NCI-H345 treated with DMSO at 0.1 percent for 48 hours (cell line): Measurements from ENCODE around the gene STYX.

ENCODE experiments used
- DNase-seq: peaks from one replicate; lab custom pipeline; 2025; ENCODE audit not compliant: unreplicated experiment; lab: John Stamatoyannopoulos, UW

STYX gene, protein sequence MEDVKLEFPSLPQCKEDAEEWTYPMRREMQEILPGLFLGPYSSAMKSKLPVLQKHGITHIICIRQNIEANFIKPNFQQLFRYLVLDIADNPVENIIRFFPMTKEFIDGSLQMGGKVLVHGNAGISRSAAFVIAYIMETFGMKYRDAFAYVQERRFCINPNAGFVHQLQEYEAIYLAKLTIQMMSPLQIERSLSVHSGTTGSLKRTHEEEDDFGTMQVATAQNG

GRCh38 chr14:52729925-52730708 lies at the start of gene STYX:
Gene STYX, plus strand, starts transcription at chr14:52730166. Its CDS starts 309 bp downstream, at chr14:52730475.
- DNase-seq: peak; percentile 92

DNA sequence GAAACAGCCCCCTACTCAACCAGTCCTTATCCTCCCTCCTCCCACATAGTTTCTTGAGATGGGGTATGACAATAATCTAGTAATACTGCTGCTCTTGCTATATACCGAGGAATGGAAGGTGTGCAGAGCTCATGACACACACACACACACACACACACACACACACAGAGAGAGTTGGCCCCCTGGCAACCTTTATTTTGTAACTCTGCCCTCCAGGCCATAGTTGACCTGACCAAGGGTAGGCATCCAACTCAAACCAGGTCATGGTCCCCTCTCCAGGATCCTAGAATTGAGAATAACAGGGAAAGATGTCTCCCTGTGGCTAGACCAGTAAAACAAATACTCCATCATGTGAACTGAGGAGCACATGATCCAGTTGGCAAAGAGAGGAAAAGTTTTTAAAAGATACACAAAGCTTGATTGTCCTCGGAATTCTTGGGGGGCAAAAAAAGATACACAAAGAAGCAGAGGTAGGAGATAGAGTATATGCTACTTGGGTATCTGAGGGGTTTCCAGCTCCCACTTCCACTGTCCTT lies 45.9 kb upstream of the STYX start:
- DNase-seq: no peak

- DNase-seq: no peak
Measured at GRCh38 chr14:52686176-52686575, 43.8 kb upstream of the STYX start.

DNA sequence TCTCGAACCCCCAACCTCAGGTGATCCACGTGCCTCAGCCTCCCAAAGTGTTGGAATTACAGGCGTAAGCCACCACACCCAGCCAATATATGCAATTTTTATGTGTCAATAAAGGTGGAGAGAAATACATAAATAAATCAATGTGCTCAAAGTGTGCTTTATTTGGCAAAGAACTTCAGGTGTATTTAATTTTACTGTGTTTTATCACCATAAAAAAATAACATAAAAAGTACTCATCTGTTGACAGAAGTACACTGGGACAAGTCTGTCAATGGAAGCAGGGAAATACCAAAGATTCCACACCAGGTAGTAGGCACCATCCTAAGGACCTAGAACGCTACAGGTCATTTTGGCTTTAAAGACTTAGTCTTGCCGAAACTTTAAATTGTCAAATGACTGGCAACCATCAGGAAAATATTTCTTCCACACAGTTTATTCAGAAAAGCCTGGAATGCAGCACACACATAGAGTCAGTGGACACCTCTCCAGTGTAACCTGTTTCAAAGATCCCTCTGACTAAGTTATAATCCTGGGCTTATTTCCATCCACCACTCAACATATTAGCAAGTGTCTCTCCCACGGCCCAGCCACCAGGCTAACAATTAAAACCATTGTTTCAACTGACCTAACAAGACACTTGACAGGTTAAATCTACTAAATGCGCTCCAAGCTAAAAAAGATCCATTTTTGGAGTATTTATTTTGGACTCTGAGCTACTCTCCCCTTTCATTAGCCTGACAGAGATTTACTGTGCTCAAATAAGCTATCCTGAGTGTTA lies 38.8 kb upstream of the STYX start:
- DNase-seq: no peak

GRCh38 chr14:52692248-52692962 lies 37.6 kb upstream of the STYX start:
- no peak for DNase-seq

DNA sequence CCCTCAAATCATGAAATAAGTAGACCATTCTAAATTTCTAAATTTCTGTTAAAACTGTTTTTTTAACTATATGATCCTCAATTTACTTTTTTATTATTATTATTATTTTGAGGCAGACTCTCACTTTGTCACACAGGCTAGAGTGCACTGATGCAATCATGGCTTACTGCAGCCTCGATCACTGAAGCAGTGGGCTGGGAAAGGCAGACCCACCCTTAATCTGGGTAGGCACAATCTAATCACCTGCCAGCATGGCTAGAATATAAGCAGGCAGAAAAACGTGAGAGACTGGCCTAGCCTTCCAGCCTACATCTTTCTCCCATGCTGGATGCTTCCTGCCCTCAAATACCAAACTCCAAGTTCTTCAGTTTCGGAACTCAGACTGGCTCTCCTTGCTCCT lies 36.9 kb upstream of the STYX start:
- no peak for DNase-seq

DNA sequence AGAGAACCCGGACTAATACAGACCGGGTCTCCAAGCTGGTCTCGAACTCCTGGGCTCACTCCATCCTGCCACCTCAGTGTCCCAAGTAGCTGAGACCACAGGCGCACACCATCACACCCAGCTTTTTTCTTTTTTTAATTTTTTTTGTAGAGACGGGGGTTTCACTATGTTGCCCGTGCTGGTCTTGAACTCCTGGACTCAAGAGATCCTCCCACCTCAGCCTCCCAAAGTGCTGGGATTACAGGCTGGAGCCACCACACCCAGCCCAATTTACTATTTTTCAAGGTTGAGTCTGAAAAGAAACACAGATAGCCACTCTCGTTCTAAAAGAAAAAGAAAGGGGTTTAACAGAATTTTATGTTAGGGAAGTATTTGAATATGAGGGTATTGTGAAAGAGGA lies 36.4 kb upstream of the STYX start:
- no peak for DNase-seq

- DNase-seq: peak; percentile 27
Measured at GRCh38 chr14:52694761-52695480, 35.0 kb upstream of the STYX start.

DNA sequence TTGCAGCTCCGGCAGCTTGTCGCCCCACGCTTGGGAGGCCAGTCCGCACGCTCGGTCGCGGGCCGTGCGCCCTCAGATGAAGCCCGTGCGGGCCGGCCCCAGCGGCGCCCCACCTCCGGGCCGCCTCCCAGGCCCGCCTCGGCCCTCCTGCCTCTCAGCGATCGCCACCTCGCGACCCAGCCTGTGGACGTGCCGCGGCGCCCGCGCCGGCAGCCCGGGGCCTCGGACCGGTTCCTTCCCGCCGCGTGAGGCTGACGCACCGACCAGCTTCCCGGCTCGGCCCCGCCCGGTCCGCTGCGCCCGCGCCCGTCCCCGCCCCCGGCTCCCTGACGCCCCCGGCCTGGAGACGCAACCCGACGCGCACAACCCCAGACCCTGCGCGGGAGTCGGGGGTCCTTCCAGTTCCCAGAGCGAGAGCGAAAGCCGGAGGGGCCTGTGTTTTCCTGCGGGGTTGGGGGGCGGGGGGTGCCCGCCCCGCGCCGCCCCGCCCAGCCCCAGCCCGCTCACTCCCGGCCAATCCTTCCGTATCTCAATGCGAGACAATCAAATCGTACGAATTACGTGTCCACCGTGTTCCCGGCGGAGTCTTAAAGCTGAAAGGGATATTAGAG lies 34.4 kb upstream of the STYX start, which contains the start of gene ERO1A:
Gene ERO1A (minus strand): TSS at position 78 of the 611 bp plus-strand sequence. CDS start 77 bp downstream, at position 1.
- peak; percentile 45 for DNase-seq

GRCh38 chr14:52700701-52701172 lies 29.2 kb upstream of the STYX start:
- no peak for DNase-seq

- DNase-seq: no peak
Measured at GRCh38 chr14:52701223-52701622, 28.7 kb upstream of the STYX start.

GRCh38 chr14:52703225-52703624 lies 26.7 kb upstream of the STYX start:
- no peak for DNase-seq

DNA sequence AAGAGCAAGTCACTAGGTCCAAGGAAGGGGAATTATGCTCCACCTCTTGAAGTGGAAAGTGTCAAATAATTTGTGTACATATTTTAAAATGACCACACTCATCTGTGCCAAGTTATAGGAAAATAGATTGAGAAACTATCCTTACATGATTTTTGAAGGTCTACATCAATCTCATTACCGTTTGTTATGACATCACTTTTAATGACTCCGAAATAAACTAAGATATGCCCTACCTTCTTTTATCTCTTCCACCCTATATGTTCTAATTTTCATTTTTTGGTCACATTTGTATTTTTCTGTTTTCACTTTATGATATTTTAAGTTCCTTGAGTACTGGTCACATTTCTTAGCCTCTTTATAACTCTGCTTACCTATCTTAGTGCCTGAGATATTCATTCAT lies 26.3 kb upstream of the STYX start:
- no peak for DNase-seq

- no peak for DNase-seq
Measured at GRCh38 chr14:52706286-52706685, 23.7 kb upstream of the STYX start.

DNA sequence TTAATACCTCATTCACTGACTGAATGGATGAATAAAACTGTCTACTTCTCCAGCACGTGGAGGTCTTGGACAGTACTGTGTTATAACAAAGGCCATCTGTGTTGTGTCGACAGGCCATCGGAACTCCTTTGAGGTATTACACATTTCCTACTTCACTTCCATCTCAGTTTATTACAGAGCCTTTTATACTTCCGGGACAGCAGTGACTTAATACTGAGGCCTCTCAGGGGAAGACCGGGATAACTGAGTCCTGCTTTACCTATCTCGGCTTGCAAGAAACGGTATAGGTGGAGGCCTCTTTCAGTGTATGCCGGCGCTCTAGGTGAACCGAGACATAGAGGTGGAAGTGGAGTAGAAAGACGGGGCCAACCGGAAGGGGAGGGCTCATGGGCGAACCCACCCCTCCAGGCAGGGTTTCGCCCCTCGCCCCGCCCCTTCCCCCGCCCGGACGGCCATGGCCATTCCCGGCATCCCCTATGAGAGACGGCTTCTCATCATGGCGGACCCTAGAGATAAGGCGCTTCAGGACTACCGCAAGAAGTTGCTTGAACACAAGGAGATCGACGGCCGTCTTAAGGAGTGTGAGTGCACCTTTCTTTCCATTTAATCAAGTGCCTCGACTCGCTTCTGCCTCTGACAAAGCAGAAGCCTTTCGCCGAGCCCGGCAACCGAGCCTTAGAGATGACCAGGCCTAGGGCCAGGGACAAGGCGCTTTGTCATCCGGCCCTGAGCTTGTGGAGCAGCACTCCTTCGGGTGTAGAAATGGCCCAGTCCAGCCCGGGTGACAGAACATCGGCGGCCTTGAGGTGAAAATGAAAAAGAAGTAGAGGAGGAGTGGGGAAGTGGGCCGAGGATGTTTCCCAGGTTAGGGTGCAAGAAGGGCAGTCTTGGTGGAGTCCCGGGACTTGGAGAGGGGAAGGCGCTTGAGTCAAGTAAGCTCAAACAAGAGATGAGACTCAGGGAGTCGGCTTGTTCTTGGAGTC lies 23.0 kb upstream of the STYX start, which contains the start of gene PSMC6:
Gene PSMC6 (plus strand): TSS at position 477 of the 983 bp plus-strand sequence. CDS start 20 bp downstream, at position 497.
- DNase-seq: peak; percentile 82

DNA sequence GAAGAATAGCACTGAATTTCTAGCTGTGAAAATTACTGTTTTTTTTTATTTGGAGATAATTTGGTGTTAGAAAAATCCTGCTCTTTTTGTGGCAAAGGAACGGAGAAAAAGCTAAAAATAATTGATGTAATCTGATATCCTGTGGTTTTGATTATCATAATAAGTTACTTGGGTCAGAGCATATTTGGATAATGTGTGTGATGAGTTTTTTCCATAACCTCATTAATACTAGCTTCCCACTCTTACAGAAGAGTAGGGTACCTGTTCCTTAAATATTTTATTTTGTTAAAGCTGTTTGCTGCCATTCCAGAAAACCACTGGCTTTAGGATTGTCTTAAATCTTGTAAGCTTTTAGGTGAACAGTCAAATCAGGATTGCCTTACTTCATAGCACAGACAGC lies 18.3 kb upstream of the STYX start:
- no peak for DNase-seq

DNA sequence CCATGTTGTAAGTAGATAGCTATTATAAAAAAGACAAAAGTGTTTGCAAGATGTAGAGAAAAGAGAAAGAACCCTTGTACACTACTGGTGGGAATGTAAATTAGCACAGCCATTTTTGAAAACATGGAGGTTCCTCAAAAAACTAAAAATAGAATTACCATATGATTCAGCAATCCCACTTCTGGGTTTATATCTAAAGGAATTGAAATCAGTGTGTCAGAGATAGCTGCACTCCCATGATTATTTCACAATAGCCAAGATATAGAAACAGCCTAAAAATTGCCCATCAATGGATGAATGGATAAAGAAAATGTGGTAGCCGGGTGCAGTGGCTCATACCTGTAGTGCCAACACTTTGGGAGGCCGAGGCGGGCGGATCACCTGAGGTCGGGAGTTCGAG lies 13.8 kb upstream of the STYX start:
- DNase-seq: no peak
